Upper lobe of right lung (tissue), 1 donor: ENCODE results near the gene SP2. TPM values are rescaled to one million over a fixed set of nuclear protein-coding genes. Genes with fewer than 3 reads are reported as not detected.

Experiments
- ATAC-seq: fragments of 200-7000 bp; cut with Tn5 transposase; one replicate; pipeline ENCODE4 v1.9.1; 2020; ENCODE audit warnings: mild to moderate bottlenecking, moderate library complexity
- DNase-seq: peaks from one replicate; pipeline ENCODE4 v3.0.0-alpha.2; 2020
- H3K27ac ChIP-seq: fragments of 200-600 bp; one replicate; pipeline ENCODE4 v1.8.0; 2022
- H3K27me3 ChIP-seq: fragments of 200-600 bp; one replicate; pipeline ENCODE4 v1.8.0; 2022; ENCODE audit warnings: mild to moderate bottlenecking
- H3K36me3 ChIP-seq: fragments of 200-600 bp; one replicate; pipeline ENCODE4 v1.8.0; 2022
- H3K4me1 ChIP-seq: fragments of 200-600 bp; one replicate; pipeline ENCODE4 v1.8.0; 2022
- H3K4me3 ChIP-seq: fragments of 200-600 bp; one replicate; pipeline ENCODE4 v1.8.0; 2022; ENCODE audit warnings: mild to moderate bottlenecking
- H3K9me3 ChIP-seq: fragments of 200-600 bp; one replicate; pipeline ENCODE4 v1.8.0; 2022
- intact Hi-C: fragments of 100-400 bp; cut with DNase I; formaldehyde crosslinking; loops from one replicate; pipeline ENCODE4 v1.11.0; 2022
- total RNA-seq: library from RNA; stranded (reverse); fragmentation: NEBNext Ultra II Directional; extraction: Animal tissue kit (Norgen Biotek cat#: 25700); gene quantifications from one replicate; pipeline ENCODE4 v1.2.1, GENCODE V29; 2021
- TF ChIP-seq, protein P1 (sequence below): fragments of 200-600 bp; IDR thresholded peaks from one replicate; pipeline ENCODE4 v1.8.0; 2022; ENCODE audit warnings: antibody characterized with exemption
- donor health status: DM: no; HTN: yes; CAD: no; lungs with severe emphysema.

The SP2 gene
- total RNA-seq, 1 donor from 2014 or later, result 16.9 TPM

GRCh38 chr17:47883589-47884426 lies 12.2 kb upstream of the SP2 start:
- DNase-seq (no peak), ATAC-seq (no peak)
- Histone ChIP-seq H3K4me3 (no peak overlapping the region), H3K27me3 (no peaks in the 10 kb centered on the region), H3K4me1 (peaks cover 21% of the 10 kb centered on the region), H3K9me3 (no peaks in the 10 kb centered on the region), H3K27ac (peak overlapping the region; percentile 24), H3K36me3 (no peaks in the 10 kb centered on the region)
- TF ChIP-seq, protein P1, sequence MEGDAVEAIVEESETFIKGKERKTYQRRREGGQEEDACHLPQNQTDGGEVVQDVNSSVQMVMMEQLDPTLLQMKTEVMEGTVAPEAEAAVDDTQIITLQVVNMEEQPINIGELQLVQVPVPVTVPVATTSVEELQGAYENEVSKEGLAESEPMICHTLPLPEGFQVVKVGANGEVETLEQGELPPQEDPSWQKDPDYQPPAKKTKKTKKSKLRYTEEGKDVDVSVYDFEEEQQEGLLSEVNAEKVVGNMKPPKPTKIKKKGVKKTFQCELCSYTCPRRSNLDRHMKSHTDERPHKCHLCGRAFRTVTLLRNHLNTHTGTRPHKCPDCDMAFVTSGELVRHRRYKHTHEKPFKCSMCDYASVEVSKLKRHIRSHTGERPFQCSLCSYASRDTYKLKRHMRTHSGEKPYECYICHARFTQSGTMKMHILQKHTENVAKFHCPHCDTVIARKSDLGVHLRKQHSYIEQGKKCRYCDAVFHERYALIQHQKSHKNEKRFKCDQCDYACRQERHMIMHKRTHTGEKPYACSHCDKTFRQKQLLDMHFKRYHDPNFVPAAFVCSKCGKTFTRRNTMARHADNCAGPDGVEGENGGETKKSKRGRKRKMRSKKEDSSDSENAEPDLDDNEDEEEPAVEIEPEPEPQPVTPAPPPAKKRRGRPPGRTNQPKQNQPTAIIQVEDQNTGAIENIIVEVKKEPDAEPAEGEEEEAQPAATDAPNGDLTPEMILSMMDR, result no peak
- intact Hi-C loops, result no loop called here

DNA sequence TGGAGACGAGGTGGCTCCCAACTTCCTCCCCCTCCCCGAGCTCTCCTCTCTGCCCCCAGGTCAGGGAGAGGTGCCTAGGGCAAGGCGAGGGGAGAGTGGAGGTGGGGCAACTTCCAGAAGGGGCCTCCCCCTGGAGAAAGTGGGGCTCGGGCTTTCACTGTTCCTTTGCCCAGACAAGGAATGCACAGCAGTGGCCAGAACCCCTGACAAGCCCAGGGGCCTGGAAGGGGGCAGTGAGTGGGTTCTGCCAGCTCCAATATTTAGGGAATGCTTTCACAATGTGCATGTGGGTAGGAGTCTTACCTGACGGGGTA lies 11.7 kb upstream of the SP2 start:
- Histone ChIP-seq H3K4me1 (peaks cover 21% of the 10 kb centered on the region), H3K9me3 (no peaks in the 10 kb centered on the region), H3K27ac (no peak overlapping the region), H3K27me3 (no peaks in the 10 kb centered on the region), H3K4me3 (no peak overlapping the region), H3K36me3 (no peaks in the 10 kb centered on the region)
- intact Hi-C loops, result no loop called here
- TF ChIP-seq, protein P1, result no peak
- no peak for DNase-seq
- ATAC-seq, result no peak

DNA sequence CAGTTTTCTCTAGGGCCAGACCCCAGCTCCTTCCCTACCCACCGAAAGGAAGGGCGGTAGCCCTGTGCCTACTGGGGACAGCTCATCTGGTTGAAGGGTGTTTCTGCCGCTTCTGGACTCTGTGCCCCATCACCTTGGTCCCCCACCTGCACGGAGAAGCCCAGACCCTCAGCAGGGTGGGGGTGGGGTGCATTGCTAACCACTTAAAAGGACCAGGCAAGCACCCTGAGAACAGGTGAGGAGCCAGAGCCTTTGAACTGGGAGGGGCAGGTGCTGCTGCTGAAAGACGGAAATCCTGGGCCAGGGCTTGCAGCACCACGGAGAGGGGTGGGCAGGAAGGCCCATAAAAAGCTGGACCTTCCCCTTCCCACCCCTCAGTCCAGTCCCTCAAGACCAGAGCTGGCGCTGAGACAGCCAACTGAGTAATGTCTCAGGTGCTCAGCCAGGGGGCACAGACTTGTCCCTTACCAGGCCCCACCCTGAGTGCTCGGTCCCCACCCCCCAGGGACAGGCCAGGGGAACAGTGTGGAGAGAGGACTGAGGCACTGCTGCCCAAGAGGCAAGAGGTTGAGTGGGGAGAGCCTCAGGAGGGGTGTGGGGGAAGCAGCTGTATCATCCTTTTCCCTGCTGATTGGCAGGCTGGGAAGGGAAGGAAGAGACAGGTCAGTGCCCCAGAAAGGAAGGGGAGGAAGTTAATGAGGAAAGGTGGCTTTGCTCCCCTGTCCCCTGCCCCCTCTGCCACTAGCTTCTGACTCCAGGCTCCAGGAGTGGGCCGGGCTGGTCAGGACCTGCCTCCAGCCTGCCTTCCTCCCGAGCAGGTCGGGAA lies 10.9 kb upstream of the SP2 start:
- Histone ChIP-seq H3K27me3 (no peaks in the 10 kb centered on the region), H3K4me3 (no peak overlapping the region), H3K27ac (no peak overlapping the region), H3K9me3 (no peaks in the 10 kb centered on the region), H3K4me1 (peaks cover 21% of the 10 kb centered on the region), H3K36me3 (no peaks in the 10 kb centered on the region)
- DNase-seq (no peak), ATAC-seq (no peak)
- TF ChIP-seq, protein P1, result no peak
- intact Hi-C loops, result no loop called here

DNA sequence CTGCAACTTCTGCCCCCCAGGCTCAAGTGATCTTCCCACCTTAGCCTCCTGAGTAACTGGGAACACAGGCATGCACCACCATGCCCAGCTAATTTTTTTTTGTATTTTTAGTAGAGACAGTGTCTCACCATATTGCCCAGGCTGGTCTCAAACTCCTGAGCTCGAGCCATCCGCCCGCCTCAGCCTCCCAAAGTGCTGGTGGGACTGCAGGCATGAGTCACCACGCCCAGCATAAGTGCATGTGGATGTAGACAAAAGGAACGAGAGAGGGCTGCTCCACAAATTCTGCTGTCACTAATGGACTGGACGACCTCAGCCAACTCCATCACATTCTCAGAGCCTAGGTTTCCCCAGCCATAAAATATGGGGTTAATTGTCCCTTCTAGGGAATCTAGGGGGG lies 7.7 kb upstream of the SP2 start:
- intact Hi-C loops, result no loop called here
- no peaks in the 10 kb centered on the region for H3K9me3 ChIP-seq
- no peaks in the 10 kb centered on the region for H3K27me3 ChIP-seq
- peaks cover 8% of the 10 kb centered on the region for H3K4me1 ChIP-seq
- no peak overlapping the region for H3K27ac ChIP-seq
- TF ChIP-seq, protein P1, result no peak
- no peak overlapping the region for H3K4me3 ChIP-seq
- no peaks in the 10 kb centered on the region for H3K36me3 ChIP-seq
- no peak for DNase-seq
- no peak for ATAC-seq

DNA sequence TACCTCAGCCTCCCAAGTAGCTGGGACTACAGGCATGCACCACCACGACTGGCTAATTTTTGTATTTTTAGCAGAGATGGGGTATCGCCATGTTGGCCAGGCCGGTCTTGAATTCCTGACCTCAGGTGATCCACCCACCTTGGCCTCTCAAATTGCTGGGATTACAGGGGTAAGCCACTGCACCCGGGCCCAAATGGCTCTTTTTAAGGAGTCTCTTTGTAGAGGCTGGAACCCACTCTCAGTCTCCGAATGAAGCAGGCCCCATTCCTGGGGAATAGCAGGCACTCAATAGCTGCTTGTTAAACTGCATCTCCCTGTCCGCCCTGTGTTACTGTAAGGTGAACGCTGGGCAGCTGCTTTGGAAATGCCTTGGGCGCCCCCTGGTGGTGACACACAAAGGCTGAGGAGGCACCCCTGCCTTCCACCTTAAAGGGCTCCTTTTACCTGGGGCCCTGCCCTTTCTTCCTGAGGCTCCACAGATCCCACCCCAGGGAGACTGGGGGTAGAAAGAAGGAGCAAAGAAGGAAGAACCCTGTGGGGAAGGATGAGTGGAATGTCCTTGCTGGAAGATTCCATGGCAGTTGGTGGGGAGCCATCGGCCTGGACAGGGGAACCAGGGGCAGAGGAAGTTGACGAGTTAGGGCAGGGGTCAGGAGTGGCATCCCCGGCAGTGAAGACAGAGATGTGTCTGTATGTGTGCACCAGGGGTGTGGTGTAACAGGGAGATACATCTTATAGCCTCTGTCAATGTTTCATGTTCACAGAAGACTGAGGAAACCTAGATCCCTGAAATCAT lies 6.1 kb upstream of the SP2 start:
- Histone ChIP-seq H3K36me3 (no peaks in the 10 kb centered on the region), H3K27ac (no peak overlapping the region), H3K4me3 (no peak overlapping the region), H3K27me3 (no peaks in the 10 kb centered on the region), H3K9me3 (no peaks in the 10 kb centered on the region), H3K4me1 (peaks cover 7% of the 10 kb centered on the region)
- peak; percentile 94 for DNase-seq
- ATAC-seq, result peak; percentile 97
- intact Hi-C loops, result loop anchor here (5.0 kb wide), 1 partner anchor 48 kb away; the partner anchor contains the start of gene SCRN2
- TF ChIP-seq, protein P1, result peak; percentile 97
